ENCODE measurements around the gene CSRNP3.

- TF ChIP-seq FOSL2 (IDR thresholded peaks at IDR 0.05) (no peak), FOSL2 (CRISPR knock-in tag; IDR thresholded peaks at IDR 0.05) (no peak), SMC3 (IDR thresholded peaks at IDR 0.05) (no peak), POLR2A (IDR thresholded peaks at IDR 0.05; ENCODE audit: low read length) (no peak), PBX3 (IDR thresholded peaks at IDR 0.05) (no peak), BHLHE40 (IDR thresholded peaks at IDR 0.05; ENCODE audit: low read depth, low read length) (no peak), CTCF (IDR thresholded peaks at IDR 0.05) (no peak)
Measured at GRCh38 chr2:165499131-165499530, 29.6 kb downstream of the CSRNP3 start.
